C4-2B (cell line): ENCODE measurements around the gene SEBOX.
"Not testable (repeated sequence)": the region's sequence is repeated elsewhere in the genome, so short reads cannot be mapped to it uniquely, and the experiment has no call there.

ENCODE experiments used
- CTCF ChIP-seq: fragments of 450-650 bp; conservative IDR thresholded peaks from 2 replicates; pipeline ENCODE4 v1.5.1; 2017; ENCODE audit warnings: mild to moderate bottlenecking
- ZFX ChIP-seq: fragments of 450-650 bp; IDR thresholded peaks from 2 replicates; pipeline ENCODE4 v1.6.1; 2017

DNA sequence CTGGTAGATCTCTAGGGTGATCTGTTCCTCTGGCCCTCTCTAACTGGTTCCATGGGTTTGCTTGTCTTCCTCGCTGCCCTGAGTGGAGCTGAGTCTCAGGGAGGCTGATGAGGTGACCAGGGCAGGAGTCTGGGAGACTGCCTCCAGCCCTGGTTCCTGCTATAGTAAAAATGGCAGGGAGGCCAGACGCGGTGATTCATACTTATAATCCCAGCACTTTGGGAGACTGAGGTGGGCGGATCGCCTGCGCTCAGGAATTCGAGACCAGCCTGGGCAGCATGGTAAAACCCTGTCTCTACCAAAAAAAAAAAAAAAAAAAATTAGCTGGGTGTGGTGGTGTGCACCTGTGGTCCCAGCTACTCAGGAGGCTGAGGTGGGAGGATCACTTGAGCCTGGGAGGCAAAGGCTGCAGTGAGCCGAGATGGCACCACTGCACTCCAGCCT is 26.2 kb downstream of the SEBOX start:
- TF ChIP-seq CTCF, ZFX: not testable (repeated sequence)
